GM12874 (cell line): ENCODE data around the gene TRHDE.

Experiments
- CTCF ChIP-seq: IDR thresholded peaks from 2 replicates; pipeline ENCODE4 v1.5.1; 2011; ENCODE audit warnings: low read depth, mild to moderate bottlenecking, control low read depth, low read length, moderate library complexity; ENCODE audit not compliant: insufficient read depth

TRHDE gene

GRCh38 chr12:72681028-72681427, 408.9 kb downstream of the TRHDE start:
- TF ChIP-seq CTCF = no peak

- no peak for TF ChIP-seq CTCF
These were observed 412.3 kb downstream of the TRHDE start for GRCh38 chr12:72684491-72684890.

- no peak for TF ChIP-seq CTCF
These were observed 420.2 kb downstream of the TRHDE start for GRCh38 chr12:72692338-72692737.

GRCh38 chr12:72694193-72694592, 422.0 kb downstream of the TRHDE start:
- TF ChIP-seq CTCF = no peak

GRCh38 chr12:72699362-72699761, 427.2 kb downstream of the TRHDE start:
- 0 out of 2 replicates have a peak, but pooled peaks have one; percentile 10 for TF ChIP-seq CTCF

- TF ChIP-seq CTCF = no peak
These were observed 444.1 kb downstream of the TRHDE start for GRCh38 chr12:72716221-72716620.

GRCh38 chr12:72717036-72717435, 444.9 kb downstream of the TRHDE start:
- no peak for TF ChIP-seq CTCF
